DMS53 treated with DMSO at 0.1 percent for 48 hours (cell line): Measurements from ENCODE around the gene NKTR.

Experiments
- DNase-seq: peaks from one replicate; lab custom pipeline; 2025; ENCODE audit not compliant: unreplicated experiment; lab: John Stamatoyannopoulos, UW

NKTR gene

GRCh38 chr3:42678447-42678846 lies 78.0 kb downstream of the NKTR start:
- DNase-seq = no peak

GRCh38 chr3:42680271-42680670 lies 79.8 kb downstream of the NKTR start:
- DNase-seq = no peak

- DNase-seq = no peak
Measured at GRCh38 chr3:42680806-42681205, 80.3 kb downstream of the NKTR start.

GRCh38 chr3:42681361-42682038 lies 81.0 kb downstream of the NKTR start:
- DNase-seq = no peak

GRCh38 chr3:42682301-42683070 lies 82.0 kb downstream of the NKTR start:
- DNase-seq = no peak

- no peak for DNase-seq
Measured at GRCh38 chr3:42683875-42684598, 83.6 kb downstream of the NKTR start.

GRCh38 chr3:42684632-42685362 lies 84.3 kb downstream of the NKTR start:
- DNase-seq = no peak

GRCh38 chr3:42685363-42685881 lies 84.9 kb downstream of the NKTR start, which contains the start of gene KLHL40:
TSS of gene KLHL40 (plus strand) at chr3:42685537. CDS start at chr3:42685619, 82 bp downstream.
- no peak for DNase-seq

GRCh38 chr3:42685891-42686820 lies 85.7 kb downstream of the NKTR start:
- DNase-seq = no peak

GRCh38 chr3:42686832-42687650 lies 86.6 kb downstream of the NKTR start:
- DNase-seq = no peak

GRCh38 chr3:42688016-42688415 lies 87.5 kb downstream of the NKTR start:
- DNase-seq = no peak

- DNase-seq = no peak
Measured at GRCh38 chr3:42688487-42689420, 88.3 kb downstream of the NKTR start.

GRCh38 chr3:42689421-42690014 lies 89.0 kb downstream of the NKTR start:
- DNase-seq = no peak

- no peak for DNase-seq
Measured at GRCh38 chr3:42690191-42690590, 89.7 kb downstream of the NKTR start.

- DNase-seq = no peak
Measured at GRCh38 chr3:42690766-42691680, 90.5 kb downstream of the NKTR start.
